Measurements from ENCODE around the gene CST3.
"Not testable (repeated sequence)": the region's sequence is repeated elsewhere in the genome, so short reads cannot be mapped to it uniquely, and the experiment has no call there.

CST3 gene

GRCh38 chr20:23637282-23638221, at the start of gene CST3:
Gene CST3 (minus strand): TSS chr20:23637955. CDS start chr20:23637862, 93 bp downstream.
- ATAC-seq: no peak

GRCh38 chr20:23686046-23686750, 48.4 kb upstream of the CST3 start:
- ATAC-seq: no peak

- not testable (repeated sequence) for ATAC-seq
These were observed 47.8 kb upstream of the CST3 start for GRCh38 chr20:23685529-23685896.

- no peak for ATAC-seq
These were observed 46.5 kb upstream of the CST3 start for GRCh38 chr20:23684261-23684660.

- ATAC-seq: no peak
These were observed 46.1 kb upstream of the CST3 start for GRCh38 chr20:23683807-23684206.

- no peak for ATAC-seq
These were observed 45.5 kb upstream of the CST3 start for GRCh38 chr20:23683281-23683680.

- ATAC-seq: no peak
These were observed 42.4 kb upstream of the CST3 start for GRCh38 chr20:23680146-23680545.

- ATAC-seq: no peak
These were observed 41.7 kb upstream of the CST3 start for GRCh38 chr20:23679133-23680092.

GRCh38 chr20:23673209-23673608, 35.5 kb upstream of the CST3 start:
- ATAC-seq: no peak

GRCh38 chr20:23672158-23672557, 34.4 kb upstream of the CST3 start:
- ATAC-seq: no peak

GRCh38 chr20:23671479-23671878, 33.7 kb upstream of the CST3 start:
- ATAC-seq: no peak

- ATAC-seq: no peak
These were observed 32.6 kb upstream of the CST3 start for GRCh38 chr20:23670361-23670760.

GRCh38 chr20:23669866-23670265, 32.1 kb upstream of the CST3 start:
- no peak for ATAC-seq

GRCh38 chr20:23669327-23669726, 31.6 kb upstream of the CST3 start:
- no peak for ATAC-seq

- ATAC-seq: peak in 1 of 2 donors; percentile 33
These were observed 30.8 kb upstream of the CST3 start for GRCh38 chr20:23668477-23668951.

GRCh38 chr20:23667666-23668065, 29.9 kb upstream of the CST3 start:
- no peak for ATAC-seq

- no peak for ATAC-seq
These were observed 28.9 kb upstream of the CST3 start for GRCh38 chr20:23666698-23667097.

- ATAC-seq: no peak
These were observed 28.4 kb upstream of the CST3 start for GRCh38 chr20:23666189-23666588.

- no peak for ATAC-seq
These were observed 27.2 kb upstream of the CST3 start for GRCh38 chr20:23664954-23665353.

- ATAC-seq: not testable (repeated sequence)
These were observed 26.3 kb upstream of the CST3 start for GRCh38 chr20:23664046-23664445.

GRCh38 chr20:23663180-23663579, 25.4 kb upstream of the CST3 start:
- no peak for ATAC-seq

GRCh38 chr20:23662276-23662870, 24.6 kb upstream of the CST3 start:
- ATAC-seq: no peak

Data from activated CD4-positive, CD25-positive, alpha-beta regulatory T cell treated with anti-CD3 and anti-CD28 coated beads, Interleukin-2, amount 50 U/mL, for 24 hours (primary cell).